Heart right ventricle (tissue), 16 donors: ENCODE results near the gene DOCK4. TPM values are rescaled to one million over a fixed set of nuclear protein-coding genes. Genes with fewer than 3 reads are reported as not detected.
A peak's percentile ranks its signal among the peaks of the same experiment; 100 is the strongest.

Experiments used
- ATAC-seq, 8 donors: fragments of 200-7000 bp; cut with Tn5 transposase; one replicate each; pipeline ENCODE4 v1.9.1; 2020; ENCODE audit warnings: mild to moderate bottlenecking in 8 of 8, moderate library complexity in 8 of 8, moderate number of reproducible peaks in 1 of 8
- DNase-seq, 2 donors: peaks; one replicate each; pipeline ENCODE4 v3.0.0-alpha.2; 2020
- H3K27ac ChIP-seq, 10 donors: fragments of 200-600 bp; sonication (generic) in 2 of 10; one replicate each; pipeline versions ENCODE4 v1.5.0 to v1.8.0; 2020 to 2022; ENCODE audit warnings: mild to moderate bottlenecking in 3 of 10
- H3K27me3 ChIP-seq, 7 donors: fragments of 200-600 bp; one replicate each; pipeline ENCODE4 v1.8.0; 2021 to 2022; ENCODE audit warnings: mild to moderate bottlenecking in 2 of 7
- H3K36me3 ChIP-seq, 9 donors: fragments of 200-600 bp; sonication (generic) in 1 of 9; one replicate each; pipeline versions ENCODE4 v1.5.0 to v1.8.0; 2020 to 2022; ENCODE audit warnings: mild to moderate bottlenecking in 2 of 9
- H3K4me1 ChIP-seq, 9 donors: fragments of 200-600 bp; sonication (generic) in 1 of 9; one replicate each; pipeline versions ENCODE4 v1.5.0 to v1.8.0; 2020 to 2022; ENCODE audit warnings: mild to moderate bottlenecking in 4 of 9
- H3K4me3 ChIP-seq, 10 donors: fragments of 200-600 bp; sonication (generic) in 2 of 10; one replicate each; pipeline versions ENCODE4 v1.5.0 to v1.8.0; 2020 to 2022; ENCODE audit warnings: mild to moderate bottlenecking in 7 of 10, moderate library complexity in 2 of 10
- H3K9me3 ChIP-seq, 11 donors: fragments of 200-600 bp in 10 of 11; sonication (generic) in 2 of 11; one replicate each; pipeline versions ENCODE4 v1.5.0 to v1.8.0; 2013 to 2022; ENCODE audit warnings: mild to moderate bottlenecking in 2 of 11, control low read depth in 1 of 11, moderate library complexity in 1 of 11
- WGBS, 2 donors: extraction: QIAGEN DNeasy Blood & Tissue Kit; methylation state at CpG; one replicate each; pipeline ENCODE4 v1.1.7; 2013; ENCODE audit warnings: inconsistent platforms in 1 of 2; 5-methylcytosine and 5-hydroxymethylcytosine counted together
- intact Hi-C, 10 donors: fragments of 100-400 bp; cut with DNase I; formaldehyde crosslinking; loops; one replicate each; pipeline versions ENCODE4 v1.11.1 to v1.14.2; 2022
- polyA plus RNA-seq, 2 donors: library from polyadenylated mRNA; stranded (reverse); fragments of 200-250 nt; gene quantifications; one replicate each; pipeline ENCODE4 v1.2.3, GENCODE V29; 2013
- total RNA-seq, 10 donors: library from RNA; stranded (reverse); fragmentation: NEBNext Ultra II Directional in 3 of 10; extraction: Animal tissue kit (Norgen Biotek cat#: 25700) in 3 of 10; gene quantifications; one replicate each; pipeline versions ENCODE4 v1.2.1 to v1.2.4, GENCODE V29; 2021 to 2023
- TF ChIP-seq, protein P1 (sequence below), 9 donors: fragments of 200-600 bp; sonication (generic) in 2 of 9; IDR thresholded peaks; one replicate each; pipeline versions ENCODE4 v1.5.0 to v1.8.0; 2021 to 2022; ENCODE audit warnings: antibody characterized with exemption in 9 of 9, mild to moderate bottlenecking in 5 of 9, moderate library complexity in 1 of 9
- donor health status: Arrhythmogenic right ventricular cardiomyopathy.
- donor health status: ischemic (EF 13 %, LVEDD 7.1; RV severe dilation, severe dysfunction).
- donor health status: healthy with polysubstance abuse.
- donor health status: DM: no; HTN: yes; CAD: no.
- donor health status: DM: no; HTN: no; CAD: no.
- donor health status: ischemic (EF 25% LVEDD 6.9; RV normal size, moderate dysfunction).
- donor health status: ischemic (EF 25% LVEDD 5.7; RV mildly dilated, moderate dysfunction).
- donor health status: healthy.
- donor health status: DM: yes; HTN: yes; CAD: no.
- donor health status: Ischemic cardiomyopathy.
- donor health status: ischemic (EF 35%, LVEDD 5.7; RV mildly dilated, moderate dysfunction).
- donor health status: nonischemic (EF 11% LVEDD 7.7; RV severe dilation, severe dysfunction).
- donor health status: DM: yes; HTN: yes; CAD: no.
- donor health status: PGD.
- donor health status: ischemic (EF 29% LVEDD 5.4; RV normal size, mild dysfunction).
- donor health status: nonischemic (EF 23%, LVEDD 6.1; RV moderate dilation, normal function).

Gene DOCK4
- total and polyA plus RNA-seq, 12 donors: 2.6 to 26.8 (median 14.7) TPM

GRCh38 chr7:111894518-111894917 lies 311.7 kb downstream of the DOCK4 start:
- Histone ChIP-seq H3K36me3 (peaks cover 0 to 50% (median 9%) of the 10 kb centered on the region in 9 donors), H3K9me3 (no peaks in the 10 kb centered on the region), H3K4me1 (peaks cover 0 to 7% (median 0%) of the 10 kb centered on the region in 9 donors), H3K4me3 (no peak overlapping the region), H3K27me3 (no peaks in the 10 kb centered on the region), H3K27ac (no peak overlapping the region)
- DNase-seq (no peak), ATAC-seq (no peak)
- intact Hi-C loops: no loop called here
- TF ChIP-seq, protein P1, sequence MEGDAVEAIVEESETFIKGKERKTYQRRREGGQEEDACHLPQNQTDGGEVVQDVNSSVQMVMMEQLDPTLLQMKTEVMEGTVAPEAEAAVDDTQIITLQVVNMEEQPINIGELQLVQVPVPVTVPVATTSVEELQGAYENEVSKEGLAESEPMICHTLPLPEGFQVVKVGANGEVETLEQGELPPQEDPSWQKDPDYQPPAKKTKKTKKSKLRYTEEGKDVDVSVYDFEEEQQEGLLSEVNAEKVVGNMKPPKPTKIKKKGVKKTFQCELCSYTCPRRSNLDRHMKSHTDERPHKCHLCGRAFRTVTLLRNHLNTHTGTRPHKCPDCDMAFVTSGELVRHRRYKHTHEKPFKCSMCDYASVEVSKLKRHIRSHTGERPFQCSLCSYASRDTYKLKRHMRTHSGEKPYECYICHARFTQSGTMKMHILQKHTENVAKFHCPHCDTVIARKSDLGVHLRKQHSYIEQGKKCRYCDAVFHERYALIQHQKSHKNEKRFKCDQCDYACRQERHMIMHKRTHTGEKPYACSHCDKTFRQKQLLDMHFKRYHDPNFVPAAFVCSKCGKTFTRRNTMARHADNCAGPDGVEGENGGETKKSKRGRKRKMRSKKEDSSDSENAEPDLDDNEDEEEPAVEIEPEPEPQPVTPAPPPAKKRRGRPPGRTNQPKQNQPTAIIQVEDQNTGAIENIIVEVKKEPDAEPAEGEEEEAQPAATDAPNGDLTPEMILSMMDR (IDR thresholded peaks at IDR 0.05): no peak
- 96 to 100% methylated on average over 1 of the region's 1 CpG for WGBS, 2 donors

DNA sequence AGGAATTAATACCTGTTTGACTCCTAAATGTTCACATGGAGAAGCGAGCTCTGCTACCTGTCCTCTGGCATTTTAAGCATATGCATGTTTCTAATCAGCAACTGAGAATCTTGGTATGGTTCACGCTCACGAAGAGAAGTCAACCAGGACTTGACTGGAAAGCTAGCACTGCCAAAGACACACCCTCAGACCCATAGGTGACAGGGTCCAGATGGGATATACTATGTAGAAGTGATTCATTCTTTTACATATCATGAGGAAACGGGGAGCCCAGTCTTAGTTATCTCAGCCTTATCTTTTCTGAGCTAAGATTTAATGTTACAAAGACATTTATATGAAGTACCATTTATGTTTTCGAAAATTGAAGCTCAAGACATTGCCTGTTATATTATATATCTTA lies 313.0 kb downstream of the DOCK4 start:
- ATAC-seq (no peak), DNase-seq (no peak)
- Histone ChIP-seq H3K4me1 (peaks cover 0 to 7% (median 0%) of the 10 kb centered on the region in 9 donors), H3K4me3 (no peak overlapping the region), H3K9me3 (no peaks in the 10 kb centered on the region), H3K27me3 (no peaks in the 10 kb centered on the region), H3K36me3 (peaks cover 0 to 42% (median 8%) of the 10 kb centered on the region in 9 donors), H3K27ac (no peak overlapping the region)
- TF ChIP-seq, protein P1 (IDR thresholded peaks at IDR 0.05): no peak
- intact Hi-C loops: no loop called here
- 92 to 95% methylated on average over 5 of the region's 5 CpGs for WGBS, 2 donors

DNA sequence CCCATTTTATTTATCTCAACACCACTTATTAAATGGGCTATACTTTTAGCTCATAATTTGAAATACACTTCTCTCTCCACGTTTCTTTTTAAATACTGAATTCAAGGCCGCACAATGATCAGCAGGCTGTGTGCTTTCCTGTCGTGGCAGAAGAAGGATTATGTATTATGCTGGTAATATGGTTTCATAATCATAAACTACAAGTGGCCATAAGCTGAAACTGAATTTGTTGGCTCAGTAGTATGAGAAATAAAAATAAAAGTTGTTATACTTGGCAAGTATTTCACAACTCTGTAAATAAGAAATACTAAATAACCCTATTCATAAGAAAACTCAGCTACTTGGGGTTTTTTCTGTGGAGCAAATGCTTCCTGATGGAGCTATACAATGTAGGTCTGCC lies 313.6 kb downstream of the DOCK4 start:
- Histone ChIP-seq H3K27me3 (no peaks in the 10 kb centered on the region), H3K27ac (no peak overlapping the region), H3K4me3 (no peak overlapping the region), H3K36me3 (peaks cover 0 to 39% (median 8%) of the 10 kb centered on the region in 9 donors), H3K9me3 (no peaks in the 10 kb centered on the region), H3K4me1 (peaks cover 0 to 7% (median 0%) of the 10 kb centered on the region in 9 donors)
- WGBS, 2 donors: 62 to 67% methylated on average over 3 of the region's 3 CpGs
- ATAC-seq: no peak
- intact Hi-C loops: no loop called here
- TF ChIP-seq, protein P1 (IDR thresholded peaks at IDR 0.05): no peak
- no peak for DNase-seq

GRCh38 chr7:111887734-111888133 lies 318.5 kb downstream of the DOCK4 start:
- Histone ChIP-seq H3K27me3 (no peaks in the 10 kb centered on the region), H3K36me3 (peaks cover 0 to 37% (median 0%) of the 10 kb centered on the region in 9 donors), H3K4me1 (peaks cover 0 to 15% (median 0%) of the 10 kb centered on the region in 9 donors), H3K27ac (peak overlapping the region in 4 of 10 donors; percentile 5 to 69 (median 32)), H3K9me3 (no peaks in the 10 kb centered on the region), H3K4me3 (no peak overlapping the region)
- intact Hi-C loops: no loop called here
- 50 to 52% methylated on average over 1 of the region's 1 CpG for WGBS, 2 donors
- TF ChIP-seq, protein P1 (IDR thresholded peaks at IDR 0.05): no peak
- DNase-seq: peak in 1 of 2 donors; percentile 34
- ATAC-seq: peak; percentile 38 to 82 (median 59)
